HG02610 (cell line): ENCODE data around the gene MYO16.
A peak's percentile ranks its signal among the peaks of the same experiment; 100 is the strongest.

Experiments used
- ATAC-seq: cut with Tn5 transposase; IDR thresholded peaks from one replicate; pipeline ENCODE4 v1.9.1; 2021; ENCODE audit warnings: mild to moderate bottlenecking, moderate library complexity; ENCODE audit not compliant: unreplicated experiment

The MYO16 gene

DNA sequence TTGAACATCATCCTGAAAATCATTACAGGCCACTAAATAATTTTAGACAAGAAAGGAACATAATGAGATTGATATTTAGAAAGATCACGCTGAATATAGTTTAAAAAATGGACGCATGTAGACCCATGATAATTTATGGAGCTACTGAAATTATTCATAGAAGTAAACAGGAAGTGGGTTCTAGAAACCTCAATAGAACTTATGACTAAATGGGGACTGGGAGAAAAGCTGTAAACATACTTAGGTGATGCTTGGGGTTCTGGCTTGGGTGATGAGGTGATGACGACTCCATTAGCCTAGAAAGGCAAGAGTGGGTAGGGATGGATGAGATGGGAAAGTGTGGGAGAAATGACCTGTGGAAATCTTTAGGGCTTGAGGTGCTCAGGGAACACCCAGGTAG is 484.0 kb downstream of the MYO16 start:
- ATAC-seq, result peak; percentile 76

DNA sequence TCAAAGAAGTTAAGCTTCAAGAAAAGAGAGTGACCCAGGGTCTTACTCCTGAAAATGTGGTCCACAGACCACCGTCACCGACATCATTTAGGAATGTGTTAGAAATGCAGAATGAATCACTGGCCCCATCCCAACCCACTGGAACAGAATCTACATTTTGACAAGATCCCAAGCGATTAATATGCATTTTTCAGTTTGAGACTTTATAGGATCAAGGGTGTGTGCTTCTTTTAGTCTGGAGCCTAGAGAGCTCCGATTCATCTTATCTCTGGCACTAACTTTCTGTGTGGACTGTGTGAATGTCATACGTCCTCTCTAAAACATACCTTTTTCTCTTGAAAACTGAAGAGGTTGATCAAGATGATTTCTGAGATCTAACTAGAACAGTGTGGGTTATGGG is 484.8 kb downstream of the MYO16 start:
- ATAC-seq, result no peak

DNA sequence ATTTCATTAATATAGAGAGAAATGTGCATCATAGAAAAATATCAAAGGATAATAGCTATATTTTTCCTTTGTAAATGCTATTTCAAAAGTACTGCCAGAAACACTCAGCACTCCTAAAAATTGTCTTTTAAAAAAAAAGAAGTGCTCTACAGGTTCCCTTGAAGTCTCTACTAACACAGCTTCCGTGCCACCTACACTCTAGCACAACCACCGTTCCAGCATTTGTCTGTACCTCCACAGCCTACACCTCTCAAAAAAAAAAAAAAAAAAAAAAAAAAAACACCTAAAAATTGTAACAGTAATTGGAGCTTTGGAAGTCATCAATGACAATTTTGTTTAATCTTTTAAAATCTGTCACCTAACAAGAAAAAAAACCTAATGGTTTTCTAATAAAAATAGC is 485.6 kb downstream of the MYO16 start:
- ATAC-seq, result no peak

DNA sequence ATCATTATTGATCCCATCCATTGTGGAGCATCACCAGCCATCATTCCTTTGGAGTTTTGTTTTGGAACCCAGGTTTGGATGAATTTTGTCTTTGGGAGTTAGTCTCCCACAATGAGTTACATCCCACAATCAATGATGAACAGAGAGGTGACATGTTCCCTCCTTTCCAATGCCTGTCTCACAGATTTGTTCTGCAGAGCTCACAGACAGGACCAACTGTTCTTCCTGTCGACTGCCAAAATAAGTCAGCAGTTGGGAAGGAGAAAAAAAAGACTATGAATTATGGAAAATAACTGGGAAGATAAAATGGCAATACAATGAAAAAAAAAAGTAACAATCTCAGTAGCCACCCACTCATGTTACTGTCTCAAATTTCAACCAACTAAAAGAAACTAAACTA is 489.1 kb downstream of the MYO16 start:
- ATAC-seq, result no peak

DNA sequence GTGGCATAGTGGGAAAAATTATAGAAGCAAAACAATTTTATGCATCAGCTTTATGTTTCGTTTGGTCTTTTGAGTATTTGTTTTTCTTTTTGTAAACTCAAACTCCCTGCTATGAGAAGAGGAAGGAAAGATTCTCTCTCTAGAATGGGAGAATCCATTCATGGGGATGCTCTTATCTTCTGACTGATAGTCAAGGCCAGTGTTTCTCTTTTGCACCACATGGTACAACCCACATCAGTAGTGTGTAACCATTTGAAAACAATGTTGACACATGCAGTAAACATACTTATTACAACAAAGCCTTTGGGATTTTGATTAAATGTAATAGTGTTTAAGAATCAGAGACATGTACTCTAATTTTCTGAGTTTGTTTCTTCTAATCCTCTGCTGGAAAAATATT is 490.5 kb downstream of the MYO16 start:
- no peak for ATAC-seq

DNA sequence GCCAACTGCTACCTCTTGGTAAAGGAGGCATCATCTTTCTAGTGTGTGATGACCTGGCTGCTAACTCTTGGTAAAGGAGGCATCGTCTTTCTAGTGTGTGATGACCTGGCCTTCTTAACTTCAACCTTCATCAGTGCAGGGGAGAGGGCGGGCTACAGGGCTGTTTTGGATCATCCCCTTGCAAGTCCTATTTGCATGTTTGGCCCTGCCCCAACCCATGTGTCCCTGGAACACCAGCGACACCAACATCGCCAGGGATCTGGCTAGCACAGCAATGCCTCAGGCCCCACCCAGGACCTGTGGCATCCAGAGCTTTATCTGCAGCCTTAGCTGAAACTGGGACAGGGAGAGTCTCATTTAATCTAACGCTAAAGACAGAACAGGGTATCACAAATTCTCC is 492.4 kb downstream of the MYO16 start:
- no peak for ATAC-seq

DNA sequence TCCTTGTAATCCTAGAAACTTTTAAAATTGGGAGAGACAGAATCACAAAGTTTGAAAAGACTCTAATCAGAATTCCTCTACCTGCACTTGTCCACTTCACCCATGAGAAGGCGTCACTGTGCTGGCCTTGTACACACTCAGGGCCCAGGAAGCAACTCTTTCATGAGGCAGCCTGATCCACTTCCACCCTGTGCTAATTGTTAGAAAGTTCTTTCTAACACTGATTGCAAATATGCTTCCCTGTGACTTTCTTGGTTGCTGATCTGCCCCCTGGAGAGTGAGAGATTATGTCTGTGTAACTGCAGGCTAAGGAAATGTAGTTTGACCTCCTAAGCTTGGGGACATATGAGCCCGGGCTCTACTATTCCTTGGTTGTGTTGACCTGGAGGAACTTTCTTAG is 494.6 kb downstream of the MYO16 start:
- ATAC-seq, result no peak

DNA sequence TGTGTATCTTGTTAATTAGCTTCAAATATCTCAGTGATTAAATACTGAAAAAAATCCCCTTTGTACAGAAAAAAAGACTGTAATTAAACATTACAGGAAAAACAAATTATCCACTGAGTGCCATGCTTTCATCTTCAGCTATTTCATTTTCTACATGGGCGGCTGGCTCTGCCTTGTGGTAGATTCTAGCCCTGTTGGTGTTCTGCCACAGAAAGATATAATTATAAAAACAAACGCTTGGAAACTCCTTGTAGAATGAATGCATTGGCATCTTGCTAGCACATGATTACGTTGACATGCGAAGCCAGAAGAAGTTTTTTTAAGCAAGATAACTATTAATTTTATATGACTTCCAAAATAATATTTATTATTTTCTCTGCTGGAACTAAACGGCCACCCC is 496.8 kb downstream of the MYO16 start:
- ATAC-seq, result no peak

DNA sequence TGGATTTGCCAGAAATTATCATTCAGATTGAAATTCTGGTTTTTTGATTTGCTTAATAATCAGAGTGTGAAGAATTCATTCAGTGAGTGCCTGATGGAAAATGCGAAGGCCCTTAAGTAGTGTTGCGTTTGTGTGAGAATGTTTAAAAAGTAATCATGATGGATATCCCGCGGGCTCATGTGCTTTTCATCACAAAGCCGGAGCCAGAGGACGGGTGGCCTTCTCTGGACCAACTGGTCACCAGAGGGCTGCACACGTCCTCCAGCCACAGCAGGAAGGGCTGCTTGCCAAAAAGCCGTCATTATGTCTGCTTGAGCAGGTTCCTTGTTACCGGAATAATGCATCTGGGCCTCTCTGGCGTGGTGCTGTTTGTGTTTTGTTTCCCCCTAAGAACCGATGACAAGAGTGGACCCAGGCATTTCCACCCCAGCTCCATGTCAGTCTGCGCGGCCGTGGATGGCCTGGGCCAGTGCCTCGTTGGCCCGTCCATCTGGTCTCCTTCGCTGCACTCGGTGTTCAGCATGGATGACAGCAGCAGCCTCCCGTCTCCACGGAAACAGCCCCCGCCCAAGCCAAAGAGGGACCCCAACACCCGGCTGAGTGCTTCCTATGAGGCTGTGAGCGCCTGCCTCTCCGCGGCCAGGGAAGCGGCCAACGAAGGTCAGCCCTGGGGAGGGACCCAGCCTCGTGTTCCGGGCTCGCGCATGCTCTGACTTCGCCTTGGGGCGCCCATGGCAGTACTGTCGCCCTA is 497.7 kb downstream of the MYO16 start:
- no peak for ATAC-seq

DNA sequence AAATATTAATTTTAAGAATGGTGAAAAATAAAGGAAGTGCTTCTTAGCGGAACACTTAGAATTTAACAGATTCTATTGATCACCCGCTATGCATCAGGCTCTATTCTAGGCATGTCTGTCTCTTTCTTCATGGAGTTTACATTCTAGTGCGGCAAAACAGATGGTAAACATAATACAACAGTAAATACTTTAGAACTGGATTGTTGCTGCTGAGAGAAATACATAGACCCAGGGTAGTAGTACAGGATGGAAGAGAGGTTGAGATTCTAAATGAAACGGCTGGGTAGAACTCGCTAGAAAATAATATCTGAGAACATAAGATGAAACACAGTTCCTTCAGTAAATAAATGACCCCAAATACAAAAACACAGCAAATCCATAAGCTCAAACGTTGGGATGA is 498.7 kb downstream of the MYO16 start:
- ATAC-seq, result no peak

DNA sequence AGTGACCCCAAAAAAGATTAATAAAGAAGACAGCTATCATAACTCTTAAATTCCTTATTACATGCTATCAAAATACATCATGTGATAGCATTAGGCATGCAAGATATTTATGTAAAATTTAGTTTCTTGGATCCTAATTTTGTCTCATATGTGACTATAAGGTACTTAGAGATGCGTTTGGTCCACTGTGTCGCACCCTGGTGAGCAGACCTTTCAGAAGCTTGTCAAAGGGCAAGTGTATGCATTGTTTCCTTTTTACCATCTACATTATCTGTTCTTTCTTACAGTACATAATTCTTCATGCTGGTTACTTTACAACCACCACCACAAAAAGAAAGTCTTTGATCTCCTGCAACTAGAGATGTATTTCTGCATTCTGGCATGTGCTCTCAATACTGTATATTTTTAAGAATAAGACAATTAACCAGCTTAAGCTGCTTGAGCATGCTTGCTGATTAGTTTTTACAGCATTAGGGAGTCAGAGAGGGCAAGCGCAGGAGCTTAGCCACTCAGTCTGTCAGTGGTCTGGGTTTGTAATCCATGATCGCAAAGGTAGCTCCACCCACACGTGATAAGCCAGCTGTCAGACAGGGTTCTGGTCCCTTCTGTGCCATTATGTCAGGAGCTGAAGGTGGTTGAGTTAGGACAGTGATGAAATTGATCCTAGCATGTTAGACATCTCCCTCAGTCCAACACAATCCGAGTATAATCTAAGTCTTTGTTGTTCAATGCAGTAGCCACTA is 500.9 kb downstream of the MYO16 start:
- no peak for ATAC-seq

DNA sequence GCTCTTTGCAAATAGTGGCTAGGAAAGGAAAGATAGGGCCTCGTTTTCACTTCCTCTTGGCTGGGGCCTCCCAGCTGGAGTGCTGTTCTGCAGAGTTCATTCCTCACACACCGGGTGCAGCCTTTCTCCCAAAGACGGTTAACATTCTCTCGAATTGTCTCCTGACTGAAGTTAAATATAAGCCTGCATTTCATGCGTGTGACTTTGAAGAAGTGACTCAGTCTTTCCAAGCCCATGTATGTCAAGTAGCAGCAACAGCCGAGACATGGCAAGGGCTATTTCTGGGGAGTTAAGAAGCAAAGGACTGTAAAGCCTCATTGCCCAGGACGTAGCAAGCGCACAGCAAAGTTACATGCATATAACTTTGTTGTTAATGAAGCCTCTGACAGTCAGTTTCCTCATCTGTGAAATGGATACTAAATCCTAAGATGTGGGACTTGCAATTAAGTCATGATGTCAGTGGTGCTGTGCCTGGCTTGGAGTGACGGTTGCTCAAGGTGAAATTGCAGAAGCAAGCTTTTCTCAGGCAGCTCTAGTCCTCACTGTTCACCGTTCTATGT is 502.4 kb downstream of the MYO16 start:
- ATAC-seq, result peak; percentile 87

DNA sequence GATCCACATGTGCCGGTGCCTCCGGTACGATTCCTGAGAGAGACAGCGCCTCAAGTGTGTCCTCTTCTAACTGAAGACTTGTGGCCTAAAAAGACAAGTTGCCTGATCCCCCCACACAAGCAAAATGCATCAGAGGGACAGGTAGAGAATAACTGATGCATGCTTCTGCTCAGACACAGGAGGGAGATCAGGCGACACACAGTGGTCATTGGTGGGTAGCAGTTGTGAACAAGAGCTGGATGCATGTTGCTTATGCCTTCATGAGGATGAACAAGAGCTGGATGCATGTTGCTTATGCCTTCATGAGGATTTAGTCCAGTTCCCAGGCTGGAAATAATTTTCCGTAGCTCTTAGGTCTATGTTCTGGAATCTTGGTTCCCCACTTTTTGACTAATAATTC is 505.6 kb downstream of the MYO16 start:
- no peak for ATAC-seq

DNA sequence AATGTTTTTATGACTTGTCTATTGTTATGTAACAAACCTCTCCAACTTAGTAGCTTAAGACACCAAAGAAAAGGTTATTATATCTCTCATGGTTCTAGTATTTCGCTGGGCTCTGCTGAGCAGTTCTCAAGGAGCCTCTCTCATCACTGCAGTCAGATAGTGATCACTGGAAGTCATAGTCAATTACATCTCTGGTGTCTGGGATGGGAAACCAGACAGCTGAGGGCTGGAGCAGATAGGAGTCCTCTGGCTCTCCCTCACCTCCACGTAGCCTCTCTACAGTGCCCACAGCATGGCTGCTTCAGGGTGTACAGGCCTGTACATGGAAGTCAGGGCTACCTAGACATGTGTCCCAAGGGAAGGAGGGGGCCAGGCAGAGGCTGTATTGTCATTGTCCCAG is 507.5 kb downstream of the MYO16 start:
- no peak for ATAC-seq

DNA sequence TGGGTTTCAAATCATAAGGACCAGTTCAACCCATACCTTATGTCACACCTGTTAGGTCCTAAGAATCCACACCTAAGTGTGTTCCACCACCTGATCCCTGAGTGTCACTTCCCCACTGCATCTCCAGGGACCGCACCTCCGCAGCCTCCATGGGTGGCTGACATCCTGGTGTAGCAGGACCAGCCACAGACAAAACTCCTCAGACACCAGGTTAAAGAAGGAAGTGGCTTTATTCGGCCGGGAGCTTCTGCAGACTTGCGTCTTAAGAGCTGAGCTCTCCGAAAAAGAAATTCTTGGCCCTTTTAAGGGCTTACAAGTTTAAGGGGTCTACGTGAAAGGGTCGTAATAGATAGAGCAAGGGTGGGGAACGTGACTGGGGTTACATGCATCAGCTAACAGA is 509.9 kb downstream of the MYO16 start:
- ATAC-seq, result no peak

DNA sequence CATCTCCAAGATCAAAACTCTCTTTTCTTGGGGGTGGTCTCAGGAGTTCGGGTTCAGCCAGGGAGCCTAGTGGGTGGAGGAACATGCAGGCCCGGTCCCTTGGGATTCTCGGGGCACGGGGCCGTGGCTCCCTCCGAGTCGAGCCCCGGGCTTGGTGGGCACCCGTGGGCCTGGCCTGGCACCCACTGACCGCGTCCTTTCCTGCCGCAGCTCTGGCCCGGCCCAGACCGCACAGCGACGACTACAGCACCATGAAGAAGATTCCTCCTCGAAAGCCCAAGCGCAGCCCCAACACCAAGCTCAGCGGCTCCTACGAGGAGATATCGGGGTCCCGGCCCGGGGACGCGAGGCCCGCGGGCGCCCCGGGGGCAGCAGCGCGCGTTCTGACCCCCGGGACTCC is 510.6 kb downstream of the MYO16 start:
- no peak for ATAC-seq

DNA sequence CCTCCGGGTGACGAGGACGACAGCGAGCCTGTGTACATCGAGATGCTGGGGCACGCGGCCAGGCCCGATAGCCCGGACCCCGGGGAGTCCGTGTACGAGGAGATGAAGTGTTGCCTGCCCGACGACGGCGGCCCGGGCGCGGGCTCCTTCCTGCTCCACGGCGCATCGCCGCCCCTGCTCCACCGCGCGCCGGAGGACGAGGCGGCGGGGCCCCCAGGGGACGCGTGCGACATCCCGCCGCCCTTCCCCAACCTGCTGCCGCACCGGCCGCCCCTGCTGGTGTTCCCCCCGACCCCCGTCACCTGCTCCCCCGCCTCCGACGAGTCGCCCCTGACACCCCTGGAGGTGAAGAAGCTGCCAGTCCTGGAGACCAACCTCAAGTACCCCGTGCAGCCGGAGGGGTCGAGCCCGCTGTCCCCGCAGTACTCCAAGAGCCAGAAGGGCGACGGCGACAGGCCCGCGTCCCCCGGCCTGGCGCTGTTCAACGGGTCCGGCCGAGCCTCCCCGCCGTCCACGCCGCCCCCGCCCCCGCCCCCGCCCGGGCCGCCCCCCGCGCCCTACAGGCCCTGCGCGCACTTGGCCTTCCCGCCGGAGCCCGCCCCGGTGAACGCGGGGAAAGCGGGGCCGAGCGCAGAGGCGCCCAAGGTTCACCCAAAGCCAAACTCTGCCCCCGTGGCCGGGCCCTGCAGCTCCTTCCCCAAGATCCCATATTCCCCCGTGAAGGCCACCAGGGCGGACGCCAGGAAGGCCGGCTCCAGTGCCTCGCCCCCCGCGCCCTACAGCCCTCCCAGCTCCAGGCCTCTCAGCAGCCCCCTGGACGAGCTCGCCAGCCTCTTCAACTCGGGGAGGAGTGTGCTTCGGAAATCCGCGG is 511.3 kb downstream of the MYO16 start:
- ATAC-seq, result no peak

DNA sequence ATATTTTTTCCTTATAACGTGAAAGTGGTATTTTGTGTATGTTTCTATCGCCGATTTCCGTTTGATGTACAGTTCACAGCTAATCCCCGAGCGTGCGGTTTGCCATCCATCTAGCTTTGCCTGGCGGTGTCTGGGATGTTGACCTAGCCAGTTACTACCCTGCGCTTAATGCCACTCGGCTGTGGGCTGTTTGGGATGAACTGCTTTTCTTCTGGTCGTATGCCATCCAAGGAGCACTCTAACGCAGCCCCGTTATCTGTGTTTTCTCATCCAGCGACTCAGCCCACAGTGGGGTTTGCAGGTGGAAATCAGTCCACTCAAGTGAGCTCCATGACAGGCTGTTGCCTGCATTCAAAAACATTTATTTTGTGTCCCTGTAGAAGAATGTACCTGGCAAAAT is 512.3 kb downstream of the MYO16 start:
- no peak for ATAC-seq

DNA sequence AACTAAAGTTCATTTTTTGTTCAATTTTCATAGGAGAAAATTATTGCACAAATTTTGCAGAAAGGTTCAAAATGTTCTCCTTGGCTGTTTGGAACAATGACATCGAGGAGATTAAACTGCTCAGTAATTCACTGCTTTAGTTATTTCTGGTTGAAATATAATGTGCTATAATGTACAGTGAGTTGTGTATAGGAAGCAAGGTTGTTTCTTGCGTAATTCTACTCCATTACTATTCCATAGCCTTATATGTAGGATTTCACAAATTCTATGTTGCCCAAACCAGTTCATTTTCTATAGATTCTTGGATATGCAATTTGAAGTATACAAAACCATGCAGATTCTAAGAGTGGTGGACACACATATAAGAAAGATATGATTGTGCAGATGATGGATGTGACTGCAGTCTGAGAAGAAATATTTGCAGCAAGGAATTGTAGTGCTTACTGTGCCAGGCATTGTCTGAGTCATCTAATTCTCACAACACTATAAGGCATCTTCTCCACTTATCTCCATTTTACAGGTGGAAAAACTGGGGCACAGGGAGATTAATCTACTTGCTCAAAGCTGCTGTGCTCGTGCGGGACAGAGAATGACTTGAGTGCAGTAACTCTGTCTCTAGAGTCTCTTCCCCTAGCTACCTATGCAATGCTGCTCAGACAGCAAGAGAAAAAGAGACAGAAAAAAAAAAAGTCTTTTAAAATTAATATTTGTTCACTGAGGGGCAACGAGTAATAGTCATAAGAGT is 515.5 kb downstream of the MYO16 start:
- ATAC-seq, result peak; percentile 6

DNA sequence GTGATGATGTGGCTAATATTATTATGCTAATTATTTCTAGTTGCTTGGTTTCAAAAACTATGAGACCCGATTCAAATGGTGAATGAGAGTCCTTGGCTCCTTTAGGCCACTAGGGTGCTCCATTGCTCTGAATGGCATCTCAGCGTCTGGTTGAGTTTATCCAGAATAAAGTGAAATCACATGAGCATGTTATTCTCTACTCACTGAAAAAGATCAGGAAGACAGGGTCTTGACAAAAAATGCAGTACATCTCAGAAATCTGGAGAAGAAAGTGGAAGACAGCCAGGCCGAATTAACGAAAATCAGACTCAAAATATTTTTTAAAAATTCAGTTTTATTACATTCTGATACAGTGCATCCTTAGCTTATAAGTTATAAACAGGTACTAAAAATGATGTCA is 516.2 kb downstream of the MYO16 start:
- ATAC-seq, result peak; percentile 88

DNA sequence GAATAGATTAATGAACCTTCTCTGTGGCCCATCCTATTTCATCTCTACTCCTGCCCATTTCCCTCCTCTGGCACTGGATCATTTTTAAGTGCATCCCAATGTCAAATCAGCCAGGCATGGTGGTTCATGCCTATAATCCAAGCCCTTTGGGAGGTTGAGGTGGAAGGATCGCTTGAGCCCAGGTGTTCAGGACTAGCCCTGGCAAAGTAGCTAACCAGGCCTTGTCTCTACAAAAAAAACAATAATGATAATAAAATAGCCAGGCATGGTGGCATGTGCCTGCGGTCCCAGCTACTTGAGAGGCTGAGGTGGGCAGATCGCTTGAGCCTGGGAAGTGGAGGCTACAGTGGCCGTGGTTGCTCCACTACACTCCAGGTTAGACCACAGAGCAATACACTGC is 517.0 kb downstream of the MYO16 start:
- no peak for ATAC-seq
